HAP-1 (cell line): ENCODE measurements around the gene BRMS1.
"Not testable (repeated sequence)": the region's sequence is repeated elsewhere in the genome, so short reads cannot be mapped to it uniquely, and the experiment has no call there.

ENCODE experiments used
- DNase-seq, 2 experiments: peaks; one replicate each; pipeline ENCODE4 v3.0.0-alpha.2; 2016 to 2020; ENCODE audit warnings: low spot score in 2 of 2
- H3K27me3 ChIP-seq: fragments of 250-450 bp; sonication (Bioruptor Pico); 2 replicates; pipeline ENCODE4 v1.5.1; 2020; ENCODE audit warnings: low read depth, mild to moderate bottlenecking, moderate library complexity
- H3K36me3 ChIP-seq: fragments of 250-450 bp; sonication (Bioruptor Pico); replicated peaks from 2 replicates; pipeline ENCODE4 v1.5.1; 2020; ENCODE audit warnings: mild to moderate bottlenecking
- H3K4me1 ChIP-seq: fragments of 250-450 bp; sonication (Bioruptor Pico); 2 replicates; pipeline ENCODE4 v1.5.1; 2020; ENCODE audit warnings: mild to moderate bottlenecking
- H3K4me3 ChIP-seq: fragments of 250-450 bp; sonication (Bioruptor Pico); 2 replicates; pipeline ENCODE4 v1.5.1; 2020; ENCODE audit warnings: mild to moderate bottlenecking, moderate library complexity
- H3K9me3 ChIP-seq: fragments of 250-450 bp; sonication (Bioruptor Pico); 2 replicates; pipeline ENCODE4 v1.5.1; 2020; ENCODE audit warnings: mild to moderate bottlenecking, moderate library complexity
- in situ Hi-C: fragments of 300-500 bp; cut with MboI; formaldehyde crosslinking; loops from 3 replicates; pipeline ENCODE4 v1.14.3; 2020; ENCODE audit warnings: low sequenced_read_pairs, inconsistent platforms, mixed read lengths

BRMS1 gene

GRCh38 chr11:66327171-66328030, 17.5 kb downstream of the BRMS1 start:
- Histone ChIP-seq H3K4me1 (no peaks in the 10 kb centered on the region), H3K36me3 (no peaks in the 10 kb centered on the region), H3K27me3 (no peaks in the 10 kb centered on the region), H3K9me3 (no peaks in the 10 kb centered on the region), H3K4me3 (no peak overlapping the region)
- no peak for DNase-seq
- in situ Hi-C loops: no loop called here

GRCh38 chr11:66326261-66327111, 18.4 kb downstream of the BRMS1 start:
- no peak for DNase-seq
- H3K27me3 ChIP-seq: no peaks in the 10 kb centered on the region
- H3K36me3 ChIP-seq: no peaks in the 10 kb centered on the region
- no peaks in the 10 kb centered on the region for H3K4me1 ChIP-seq
- in situ Hi-C loops: no loop called here
- H3K9me3 ChIP-seq: no peaks in the 10 kb centered on the region
- H3K4me3 ChIP-seq: no peak overlapping the region

- DNase-seq: no peak
- Histone ChIP-seq H3K36me3 (no peaks in the 10 kb centered on the region), H3K4me3 (no peak overlapping the region), H3K27me3 (no peaks in the 10 kb centered on the region), H3K4me1 (no peaks in the 10 kb centered on the region), H3K9me3 (no peaks in the 10 kb centered on the region)
- in situ Hi-C loops: no loop called here
These were observed 19.6 kb downstream of the BRMS1 start for GRCh38 chr11:66325263-66325671.

GRCh38 chr11:66324664-66325063, 20.2 kb downstream of the BRMS1 start:
- Histone ChIP-seq H3K27me3 (no peaks in the 10 kb centered on the region), H3K36me3 (no peaks in the 10 kb centered on the region), H3K4me1 (no peaks in the 10 kb centered on the region), H3K9me3 (no peaks in the 10 kb centered on the region), H3K4me3 (no peak overlapping the region)
- DNase-seq: no peak
- in situ Hi-C loops: no loop called here

- no peaks in the 10 kb centered on the region for H3K4me1 ChIP-seq
- H3K36me3 ChIP-seq: no peaks in the 10 kb centered on the region
- no peaks in the 10 kb centered on the region; the same call in 1 of the 2 replicates for H3K9me3 ChIP-seq
- DNase-seq: no peak
- H3K4me3 ChIP-seq: no peak overlapping the region
- no peaks in the 10 kb centered on the region for H3K27me3 ChIP-seq
- in situ Hi-C loops: no loop called here
These were observed 21.2 kb downstream of the BRMS1 start for GRCh38 chr11:66323684-66324083.

- Histone ChIP-seq H3K27me3 (no peaks in the 10 kb centered on the region), H3K4me1 (no peaks in the 10 kb centered on the region), H3K9me3 (no peaks in the 10 kb centered on the region; the same call in 1 of the 2 replicates), H3K4me3 (no peak overlapping the region), H3K36me3 (no peaks in the 10 kb centered on the region)
- DNase-seq: no peak
- in situ Hi-C loops: no loop called here
These were observed 22.0 kb downstream of the BRMS1 start for GRCh38 chr11:66322732-66323427.

GRCh38 chr11:66321606-66322005, 23.3 kb downstream of the BRMS1 start:
- no peaks in the 10 kb centered on the region for H3K27me3 ChIP-seq
- no peak for DNase-seq
- H3K36me3 ChIP-seq: no peaks in the 10 kb centered on the region
- in situ Hi-C loops: no loop called here
- H3K9me3 ChIP-seq: no peaks in the 10 kb centered on the region; the same call in 1 of the 2 replicates
- no peaks in the 10 kb centered on the region for H3K4me1 ChIP-seq
- no peak overlapping the region for H3K4me3 ChIP-seq

GRCh38 chr11:66320748-66321147, 24.2 kb downstream of the BRMS1 start:
- H3K36me3 ChIP-seq, DNase-seq, H3K9me3 ChIP-seq, H3K27me3 ChIP-seq, H3K4me1 ChIP-seq, in situ Hi-C loops, H3K4me3 ChIP-seq: not testable (repeated sequence)

GRCh38 chr11:66320289-66320688, 24.6 kb downstream of the BRMS1 start:
- DNase-seq, in situ Hi-C loops, H3K4me1 ChIP-seq: not testable (repeated sequence)

GRCh38 chr11:66318600-66318970, 26.3 kb downstream of the BRMS1 start:
- Histone ChIP-seq H3K27me3 (no peaks in the 10 kb centered on the region), H3K4me3 (no peak overlapping the region), H3K4me1 (no peaks in the 10 kb centered on the region), H3K9me3 (no peaks in the 10 kb centered on the region; the same call in 1 of the 2 replicates), H3K36me3 (no peaks in the 10 kb centered on the region)
- no peak for DNase-seq
- in situ Hi-C loops: no loop called here

More at GRCh38 chr11:66320289-66320688, 24.6 kb downstream of the BRMS1 start:
- not testable (repeated sequence) for H3K27me3 ChIP-seq, H3K4me3 ChIP-seq, H3K9me3 ChIP-seq, H3K36me3 ChIP-seq

GRCh38 chr11:66317723-66318599, 26.9 kb downstream of the BRMS1 start:
- Histone ChIP-seq H3K27me3 (no peaks in the 10 kb centered on the region), H3K4me1 (peaks cover 4% of the 10 kb centered on the region), H3K4me3 (no peak overlapping the region), H3K9me3 (no peaks in the 10 kb centered on the region; the same call in 1 of the 2 replicates), H3K36me3 (no peaks in the 10 kb centered on the region)
- in situ Hi-C loops: no loop called here
- no peak for DNase-seq

- in situ Hi-C loops: no loop called here
- H3K36me3 ChIP-seq: no peaks in the 10 kb centered on the region
- no peak for DNase-seq
- H3K4me1 ChIP-seq: peaks cover 4% of the 10 kb centered on the region
- H3K27me3 ChIP-seq: no peaks in the 10 kb centered on the region
- no peaks in the 10 kb centered on the region; the same call in 1 of the 2 replicates for H3K9me3 ChIP-seq
- no peak overlapping the region for H3K4me3 ChIP-seq
These were observed 27.6 kb downstream of the BRMS1 start for GRCh38 chr11:66317322-66317722.

GRCh38 chr11:66316849-66317251, 28.1 kb downstream of the BRMS1 start, which contains the start of gene CD248:
CD248 (minus strand) TSS chr11:66317044; CDS start chr11:66317027, 17 bp downstream.
- Histone ChIP-seq H3K4me3 (no peak within 1 kb of the TSS), H3K36me3 (no peaks in the 10 kb centered on the region), H3K4me1 (peaks cover 4% of the 10 kb centered on the region), H3K27me3 (no peaks in the 10 kb centered on the region), H3K9me3 (no peaks in the 10 kb centered on the region; the same call in 1 of the 2 replicates)
- in situ Hi-C loops: no loop called here
- DNase-seq: no peak
